Neural crest cell (in vitro differentiated cells): ENCODE results near the gene SLC5A8. TPM values are rescaled to one million over a fixed set of nuclear protein-coding genes. Genes with fewer than 3 reads are reported as not detected.

Experiments
- DNase-seq: peaks from one replicate; pipeline ENCODE4 v3.0.0; 2021; ENCODE audit warnings: low read depth, mixed read lengths, low spot score
- H3K27ac Mint-ChIP-seq: one replicate; pipeline ENCODE4 v1.8.0; 2021; ENCODE audit warnings: mild to moderate bottlenecking, mixed read lengths; ENCODE audit not compliant: unreplicated experiment
- H3K27me3 Mint-ChIP-seq: 2 replicates; pipeline ENCODE4 v1.8.0; 2021; ENCODE audit warnings: low read depth, mild to moderate bottlenecking, mixed read lengths
- H3K36me3 Mint-ChIP-seq: 2 replicates; pipeline ENCODE4 v1.8.0; 2021; ENCODE audit warnings: low read depth, mild to moderate bottlenecking, mixed read lengths
- H3K4me1 Mint-ChIP-seq: 2 replicates; pipeline ENCODE4 v1.8.0; 2021; ENCODE audit warnings: mixed read lengths
- H3K4me3 Mint-ChIP-seq: one replicate; pipeline ENCODE4 v1.8.0; 2021; ENCODE audit warnings: mild to moderate bottlenecking, mixed read lengths
- H3K9me3 Mint-ChIP-seq: 2 replicates; pipeline ENCODE4 v1.8.0; 2021; ENCODE audit warnings: mixed read lengths
- CTCF ChIP-seq: fragments of 200-600 bp; sonication (generic); conservative IDR thresholded peaks from 2 replicates; pipeline ENCODE4 v1.5.0; 2021; ENCODE audit warnings: antibody characterized with exemption, mild to moderate bottlenecking
- total RNA-seq: library from RNA; stranded (reverse); gene quantifications from 2 replicates; pipeline ENCODE4 v1.2.1, GENCODE V29; 2021

Gene SLC5A8
- total RNA-seq, 1 donor from 2014 or later, result not detected

- no peak for DNase-seq
- Mint-ChIP-seq H3K36me3 (no peaks in the 10 kb centered on the region), H3K4me1 (peaks cover 3% of the 10 kb centered on the region), H3K27me3 (no peaks in the 10 kb centered on the region), H3K27ac (no peak overlapping the region), H3K9me3 (peaks cover 4% of the 10 kb centered on the region), H3K4me3 (no peak overlapping the region)
- no peak for TF ChIP-seq CTCF
Observed at GRCh38 chr12:101107032-101107763, 102.8 kb downstream of the SLC5A8 start.

Other genes with a start within 250 kb of the SLC5A8 start
- gene UTP20, start 69.9 kb upstream of the SLC5A8 start, total RNA-seq, result 28.7 and 30.7 TPM in 2 replicates
- 53.3 and 53.5 TPM in 2 replicates for gene ARL1, start 197.5 kb upstream of the SLC5A8 start, total RNA-seq